Activated CD4-positive, alpha-beta T cell treated with anti-CD3 and anti-CD28 coated beads for 48 hours (primary cell): ENCODE results near the gene OTULINL.
"Not testable (repeated sequence)": the region's sequence is repeated elsewhere in the genome, so short reads cannot be mapped to it uniquely, and the experiment has no call there.

Experiments
- DNase-seq: peaks from one replicate; pipeline ENCODE4 v3.0.0-alpha.2; 2020

OTULINL gene

GRCh38 chr5:14581106-14581890 lies at the start of gene OTULINL:
OTULINL (plus strand) TSS chr5:14581792; CDS start chr5:14581895, 103 bp downstream.
- DNase-seq: peak; percentile 88

GRCh38 chr5:14532180-14532579 lies 49.4 kb upstream of the OTULINL start:
- DNase-seq: no peak

GRCh38 chr5:14534773-14535172 lies 46.8 kb upstream of the OTULINL start:
- no peak for DNase-seq

- DNase-seq: no peak
These were observed 36.3 kb upstream of the OTULINL start for GRCh38 chr5:14545308-14545707.

GRCh38 chr5:14545862-14546261 lies 35.7 kb upstream of the OTULINL start:
- DNase-seq: no peak

- DNase-seq: no peak
These were observed 33.9 kb upstream of the OTULINL start for GRCh38 chr5:14547666-14548065.

- no peak for DNase-seq
These were observed 30.4 kb upstream of the OTULINL start for GRCh38 chr5:14551211-14551610.

GRCh38 chr5:14552017-14552416 lies 29.6 kb upstream of the OTULINL start:
- no peak for DNase-seq

GRCh38 chr5:14554288-14554687 lies 27.3 kb upstream of the OTULINL start:
- not testable (repeated sequence) for DNase-seq

GRCh38 chr5:14556015-14556414 lies 25.6 kb upstream of the OTULINL start:
- no peak for DNase-seq

GRCh38 chr5:14557203-14557770 lies 24.3 kb upstream of the OTULINL start:
- no peak for DNase-seq

GRCh38 chr5:14557791-14558415 lies 23.7 kb upstream of the OTULINL start:
- no peak for DNase-seq

GRCh38 chr5:14560091-14560595 lies 21.4 kb upstream of the OTULINL start:
- no peak for DNase-seq

- DNase-seq: no peak
These were observed 19.9 kb upstream of the OTULINL start for GRCh38 chr5:14561741-14562140.

GRCh38 chr5:14568333-14568732 lies 13.3 kb upstream of the OTULINL start:
- DNase-seq: no peak

GRCh38 chr5:14569948-14570691 lies 11.5 kb upstream of the OTULINL start:
- no peak for DNase-seq

- no peak for DNase-seq
These were observed 9.7 kb upstream of the OTULINL start for GRCh38 chr5:14571901-14572300.

GRCh38 chr5:14572385-14572784 lies 9.2 kb upstream of the OTULINL start:
- DNase-seq: no peak

GRCh38 chr5:14572836-14573235 lies 8.8 kb upstream of the OTULINL start:
- DNase-seq: no peak

GRCh38 chr5:14574096-14574495 lies 7.5 kb upstream of the OTULINL start:
- no peak for DNase-seq

GRCh38 chr5:14574891-14575508 lies 6.6 kb upstream of the OTULINL start:
- no peak for DNase-seq

- no peak for DNase-seq
These were observed 5.4 kb upstream of the OTULINL start for GRCh38 chr5:14576206-14576605.
